Left kidney (tissue), 8 donors: ENCODE data around the gene OR8D2. TPM values are rescaled to one million over a fixed set of nuclear protein-coding genes. Genes with fewer than 3 reads are reported as not detected.

Source experiments
- DNase-seq: peaks from one replicate; pipeline ENCODE4 v3.0.0-alpha.2; 2013
- long read RNA-seq, 8 donors: transcript quantifications; one replicate each; lab custom pipeline, GENCODE V29; 2026
- polyA plus RNA-seq: library from polyadenylated mRNA; unstranded; fragments of 120-200 nt; gene quantifications from one replicate; pipeline ENCODE4 v1.2.1, GENCODE V29; 2013; ENCODE audit not compliant: insufficient read length

The OR8D2 gene, protein sequence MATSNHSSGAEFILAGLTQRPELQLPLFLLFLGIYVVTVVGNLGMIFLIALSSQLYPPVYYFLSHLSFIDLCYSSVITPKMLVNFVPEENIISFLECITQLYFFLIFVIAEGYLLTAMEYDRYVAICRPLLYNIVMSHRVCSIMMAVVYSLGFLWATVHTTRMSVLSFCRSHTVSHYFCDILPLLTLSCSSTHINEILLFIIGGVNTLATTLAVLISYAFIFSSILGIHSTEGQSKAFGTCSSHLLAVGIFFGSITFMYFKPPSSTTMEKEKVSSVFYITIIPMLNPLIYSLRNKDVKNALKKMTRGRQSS
- polyA plus RNA-seq = not detected
- long read RNA-seq, donor 1 = 0 reads
- long read RNA-seq, donor 2 = 0 reads
- long read RNA-seq, donor 3 = 0 reads
- long read RNA-seq, donor 4 = 0 reads
- long read RNA-seq, donor 5 = 0 reads
- long read RNA-seq, donor 6 = 0 reads
- long read RNA-seq, donor 7 = 0 reads
- long read RNA-seq, donor 8 = 0 reads

DNA sequence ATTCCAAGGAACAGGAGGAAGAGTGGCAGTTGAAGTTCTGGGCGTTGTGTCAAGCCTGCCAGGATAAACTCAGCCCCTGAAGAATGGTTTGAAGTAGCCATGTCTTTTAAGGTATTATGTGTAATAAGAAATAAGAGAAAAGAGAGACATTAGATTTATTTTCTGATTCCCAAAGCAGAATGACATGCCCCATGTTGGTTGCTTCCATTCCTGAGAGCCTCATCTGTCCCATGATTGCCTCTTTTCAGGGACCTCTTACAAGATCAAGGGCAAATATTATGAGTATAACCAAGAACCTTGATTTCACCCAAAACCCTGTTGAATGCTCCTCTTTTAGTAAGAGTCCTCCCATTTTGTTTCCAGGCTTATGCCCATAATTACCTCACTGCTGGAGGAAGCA, at the start of gene OR8D2:
Gene OR8D2 (minus strand): TSS at position 101 of the 400 bp plus-strand sequence. CDS start 0 bp downstream, at position 101.
- DNase-seq = no peak

DNA sequence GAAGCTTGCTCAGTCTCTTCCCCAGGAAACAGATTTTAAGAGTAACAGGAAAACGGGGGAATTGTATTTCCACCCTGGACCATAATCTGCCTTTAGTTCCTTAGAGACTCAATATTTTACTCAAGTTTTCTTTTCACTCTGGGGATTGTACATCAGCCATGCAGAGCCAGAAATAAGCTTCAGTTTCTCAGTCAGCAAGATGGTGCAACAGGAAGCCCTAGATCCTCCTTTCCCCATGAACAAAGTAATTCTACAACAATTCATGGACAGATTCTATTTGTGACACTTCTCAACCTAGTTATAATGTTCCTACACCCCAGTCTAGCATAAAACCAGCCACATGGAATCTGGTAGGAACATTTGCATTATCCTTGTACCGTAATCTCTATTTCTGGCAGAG, 39.6 kb upstream of the OR8D2 start:
- DNase-seq = no peak

GRCh38 chr11:124346311-124346955, 26.4 kb upstream of the OR8D2 start:
- DNase-seq = no peak

GRCh38 chr11:124344346-124344745, 24.3 kb upstream of the OR8D2 start:
- no peak for DNase-seq

GRCh38 chr11:124340142-124340447, 20.1 kb upstream of the OR8D2 start:
- DNase-seq = no peak

GRCh38 chr11:124339396-124340141, 19.6 kb upstream of the OR8D2 start:
- no peak for DNase-seq

DNA sequence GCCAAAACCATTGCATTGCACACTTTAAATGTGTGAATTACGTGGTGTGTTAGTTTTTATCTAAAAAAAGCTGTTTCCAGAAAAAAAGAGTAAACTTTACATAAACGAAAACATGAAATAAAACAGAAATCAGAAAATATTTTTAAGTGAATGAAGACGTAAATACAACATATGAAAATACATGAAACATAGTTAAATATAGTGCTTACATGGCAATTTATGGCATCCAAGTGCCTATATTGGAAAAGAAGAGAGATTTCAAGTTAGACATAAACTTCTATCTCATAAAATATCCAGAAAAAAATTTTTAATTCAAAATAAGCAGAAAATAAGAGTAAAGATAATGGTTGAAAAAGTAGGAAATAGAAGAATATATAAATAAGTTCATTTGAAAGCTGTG, 11.9 kb upstream of the OR8D2 start:
- no peak for DNase-seq

- DNase-seq = no peak
Observed at GRCh38 chr11:124329787-124330478, 9.9 kb upstream of the OR8D2 start.

- DNase-seq = no peak
Observed at GRCh38 chr11:124327775-124328174, 7.8 kb upstream of the OR8D2 start.

DNA sequence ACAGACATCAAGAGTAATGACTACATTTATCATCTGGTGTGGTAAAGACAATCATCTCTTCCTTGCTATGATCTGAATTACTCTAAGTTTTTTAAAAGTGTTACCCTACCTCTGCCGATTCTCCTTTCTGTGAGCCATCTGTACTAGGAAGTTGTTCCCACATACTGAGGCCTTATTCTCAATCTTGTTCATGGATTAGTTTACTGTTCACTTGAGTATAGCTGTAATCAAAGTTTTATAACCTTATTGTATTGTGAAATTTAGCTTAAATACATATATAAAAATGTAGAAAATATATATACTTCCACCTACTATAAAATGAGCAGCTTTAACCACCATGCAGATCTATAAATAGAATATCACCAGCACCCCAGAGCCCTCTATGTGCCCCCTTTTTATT, 2.4 kb upstream of the OR8D2 start:
- DNase-seq = no peak

DNA sequence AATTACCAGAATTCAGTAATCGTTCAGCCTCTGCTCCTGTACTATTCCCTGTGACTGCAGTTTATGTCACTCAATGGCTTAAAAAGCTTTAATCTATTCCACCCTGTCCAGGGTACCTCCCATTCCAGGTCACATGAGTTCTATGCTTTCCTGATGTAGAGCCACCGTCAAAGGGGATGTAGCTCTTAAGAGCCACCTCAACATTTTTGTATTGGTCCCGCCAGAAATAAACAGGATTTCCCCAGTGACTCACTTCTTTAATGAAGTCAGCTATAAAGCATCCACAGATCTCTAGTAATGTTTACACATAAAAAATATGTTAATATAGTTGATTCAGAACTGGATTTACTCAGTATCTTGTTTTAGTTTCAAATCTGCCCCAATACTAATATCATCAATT, 4.9 kb downstream of the OR8D2 start:
- DNase-seq = no peak

DNA sequence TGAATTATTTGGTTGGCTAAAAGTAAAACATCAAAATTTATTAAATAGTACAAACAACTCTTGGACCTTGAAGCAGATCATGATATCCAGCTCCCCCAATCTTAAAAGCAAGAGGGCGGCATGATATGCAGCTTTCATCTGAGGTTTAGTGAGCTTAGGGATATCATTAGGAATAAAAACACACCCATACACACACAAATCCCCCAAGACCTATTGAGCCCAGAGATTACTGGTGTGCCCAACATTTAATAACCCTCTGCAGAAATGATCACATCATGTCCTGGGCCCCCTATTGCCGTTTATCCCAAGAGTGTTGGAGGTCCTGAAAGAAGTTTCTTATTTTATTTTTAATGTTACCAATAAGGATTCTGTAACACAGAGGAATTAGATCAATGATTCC, 6.1 kb downstream of the OR8D2 start, which contains the start of gene OR8D1:
Gene OR8D1 (minus strand): TSS at position 101 of the 400 bp plus-strand sequence. CDS start 3,183 bp downstream, outside the sequence.
- no peak for DNase-seq

- DNase-seq = no peak
Observed at GRCh38 chr11:124313131-124313530, 6.9 kb downstream of the OR8D2 start.

GRCh38 chr11:124311670-124312069, 8.3 kb downstream of the OR8D2 start:
- no peak for DNase-seq

GRCh38 chr11:124311269-124311668, 8.7 kb downstream of the OR8D2 start:
- DNase-seq = no peak

- no peak for DNase-seq
Observed at GRCh38 chr11:124310721-124311120, 9.3 kb downstream of the OR8D2 start.

GRCh38 chr11:124307093-124307492, 12.9 kb downstream of the OR8D2 start:
- no peak for DNase-seq

DNA sequence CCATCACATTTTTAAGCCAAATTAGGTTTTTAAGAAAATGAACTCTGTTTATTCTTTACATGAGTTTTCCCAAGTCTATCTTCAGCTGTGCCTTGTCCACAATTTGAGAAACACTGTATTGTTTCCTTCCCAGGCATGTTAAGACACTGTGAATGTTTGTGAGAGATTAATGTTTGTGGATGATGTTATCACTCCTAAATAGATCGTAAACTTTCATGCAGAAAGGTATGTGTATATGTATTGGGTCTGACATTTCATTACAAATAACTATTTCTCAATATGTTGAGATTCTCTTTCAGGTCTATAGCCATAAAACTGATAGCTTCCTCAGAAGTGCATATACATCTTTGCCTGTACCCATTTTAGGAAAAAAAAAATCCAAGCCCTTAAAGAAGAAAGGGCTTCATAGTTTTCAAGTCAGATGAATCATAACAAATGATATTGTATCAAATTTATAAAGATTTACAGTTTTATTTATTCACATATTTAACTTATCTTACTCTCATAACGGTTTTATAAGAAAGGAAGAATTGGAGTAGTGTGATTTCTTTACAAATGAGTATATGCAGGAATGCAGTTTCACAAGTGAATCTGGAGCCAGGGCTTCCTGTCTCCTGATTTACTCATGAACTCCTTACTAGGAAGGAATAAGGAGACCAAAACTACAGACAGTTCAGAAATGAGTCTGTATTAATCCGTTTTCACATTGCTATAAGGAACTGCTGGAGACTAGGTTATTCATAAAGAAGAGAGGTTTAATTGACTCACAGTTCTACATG, 17.5 kb downstream of the OR8D2 start:
- no peak for DNase-seq

DNA sequence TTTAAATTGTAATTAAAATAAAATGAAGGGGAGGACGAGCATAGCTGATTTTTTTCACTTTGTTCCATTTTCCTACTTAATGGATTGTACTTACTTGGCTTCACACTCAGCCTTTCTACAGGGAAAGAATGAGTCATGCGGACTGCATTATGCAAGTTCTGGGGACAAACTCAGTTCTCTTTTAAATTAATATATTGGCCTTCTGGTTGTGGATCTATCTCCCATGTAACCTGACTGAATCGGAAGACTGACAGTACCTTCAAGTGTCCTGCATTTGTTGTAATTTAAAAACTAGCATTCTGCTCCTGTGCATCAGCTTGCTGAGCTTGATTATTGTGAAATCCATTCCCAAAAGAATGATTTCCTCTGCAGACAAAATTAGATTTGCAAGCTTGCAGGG, 18.4 kb downstream of the OR8D2 start:
- DNase-seq = no peak

DNA sequence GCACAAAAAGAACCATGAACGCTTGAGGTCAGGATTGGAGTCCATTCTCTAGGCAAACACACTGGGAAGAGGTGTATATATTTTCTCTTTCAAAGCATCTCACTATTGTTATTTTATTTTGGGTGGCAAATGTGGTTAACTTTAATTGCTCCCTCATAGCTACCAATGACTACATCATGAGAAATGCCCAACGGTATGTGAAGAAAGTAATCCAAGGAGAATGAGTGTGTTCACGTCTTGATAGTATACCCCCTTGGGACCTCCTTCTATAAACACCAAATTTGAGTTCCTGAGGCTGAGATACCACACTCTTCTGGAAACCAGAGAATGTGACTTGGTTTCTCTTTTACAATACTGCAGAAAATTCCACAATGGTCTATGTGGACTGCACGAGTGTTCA, 22.1 kb downstream of the OR8D2 start:
- DNase-seq = no peak

DNA sequence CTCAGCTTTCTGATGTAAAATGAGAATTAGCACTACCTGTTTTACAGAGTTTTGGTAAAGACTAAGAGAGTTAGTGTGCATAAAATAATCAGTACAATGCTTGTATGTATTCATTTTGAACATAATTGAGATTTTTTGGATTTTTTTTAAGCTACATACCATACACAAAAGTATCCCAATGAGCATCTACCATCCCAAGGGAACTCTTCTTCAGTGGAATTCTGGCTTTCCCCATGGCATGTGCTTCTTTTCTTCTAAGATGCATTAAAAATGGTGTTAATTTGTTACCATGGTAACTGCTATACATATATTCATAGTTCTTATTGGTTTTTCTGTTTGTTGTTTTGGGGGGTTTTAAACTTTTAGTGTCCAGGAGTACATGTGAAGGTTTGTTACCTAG, 24.0 kb downstream of the OR8D2 start:
- DNase-seq = no peak
